Thyroid gland (tissue), 4 donors: Measurements from ENCODE around the gene WDR27. TPM values are rescaled to one million over a fixed set of nuclear protein-coding genes. Genes with fewer than 3 reads are reported as not detected.
"Not testable (repeated sequence)": the region's sequence is repeated elsewhere in the genome, so short reads cannot be mapped to it uniquely, and the experiment has no call there.

Source experiments
- DNase-seq, 2 donors: peaks; one replicate each; pipeline ENCODE4 v3.0.0-alpha.2; 2019
- H3K27ac ChIP-seq, 3 donors: fragments of 200-600 bp; sonication (generic); 1 replicate in 2 of 3; 2 replicates in 1 of 3; pipeline ENCODE4 v1.5.1; 2016 to 2019; ENCODE audit warnings: mild to moderate bottlenecking in 1 of 3, moderate library complexity in 1 of 3
- H3K27me3 ChIP-seq: fragments of 200-600 bp; sonication (generic); one replicate; pipeline ENCODE4 v1.5.1; 2019
- H3K36me3 ChIP-seq, 2 donors: fragments of 200-600 bp; sonication (generic); one replicate each; pipeline ENCODE4 v1.5.1; 2016 to 2019
- H3K4me1 ChIP-seq, 2 donors: fragments of 200-600 bp; sonication (generic); one replicate each; pipeline ENCODE4 v1.5.1; 2017 to 2019
- H3K4me3 ChIP-seq, 3 donors: fragments of 200-600 bp; sonication (generic); replicated peaks in 1 of 3; 1 replicate in 2 of 3; 2 replicates in 1 of 3; pipeline ENCODE4 v1.5.1; 2016; ENCODE audit warnings: mild to moderate bottlenecking in 1 of 3
- H3K9me3 ChIP-seq: fragments of 200-600 bp; sonication (generic); one replicate; pipeline ENCODE4 v1.5.1; 2017
- CTCF ChIP-seq, 6 experiments: fragments of 200-600 bp in 3 of 6; fragments of 450-650 bp in 3 of 6; sonication (generic) in 3 of 6; IDR thresholded peaks; one replicate each; pipeline ENCODE4 v1.5.1; 2016 to 2019; ENCODE audit warnings: antibody characterized with exemption in 6 of 6, mild to moderate bottlenecking in 2 of 6, inconsistent platforms in 1 of 6, moderate library complexity in 1 of 6
- POLR2A ChIP-seq, 2 donors: fragments of 450-650 bp; IDR thresholded peaks; one replicate each; pipeline ENCODE4 v1.6.1; 2017; ENCODE audit warnings: antibody characterized with exemption in 2 of 2, mild to moderate bottlenecking in 2 of 2, moderate library complexity in 1 of 2
- WGBS, 2 donors: methylation state at CpG; one replicate each; pipeline ENCODE4 v1.1.5; 2017; 5-methylcytosine and 5-hydroxymethylcytosine counted together
- intact Hi-C: fragments of 100-400 bp; cut with DNase I; formaldehyde crosslinking; loops from one replicate; pipeline ENCODE4 v1.15.1; 2023
- total RNA-seq, 4 donors: library from RNA; depleted of rRNA; stranded (reverse); fragments of >200 nt; gene quantifications; one replicate each; pipeline ENCODE4 v1.2.3, GENCODE V29; 2016

The WDR27 gene
- total RNA-seq, 4 donors from 2014 or later: 48.9 to 74.6 (median 51.8) TPM

- Histone ChIP-seq H3K36me3 (no peaks in the 10 kb centered on the region), H3K4me1 (no peaks in the 10 kb centered on the region), H3K27me3 (no peaks in the 10 kb centered on the region), H3K27ac (peak overlapping the region in 1 of 3 donors; percentile 14), H3K9me3 (no peaks in the 10 kb centered on the region), H3K4me3 (no peak overlapping the region)
- WGBS, 2 donors: 75 to 84% methylated on average over 3 of the region's 3 CpGs
- intact Hi-C loops: no loop called here
- DNase-seq: no peak
- TF ChIP-seq CTCF (IDR thresholded peaks at IDR 0.05): no peak
Observed at GRCh38 chr6:169472786-169473416, 228.9 kb downstream of the WDR27 start.

GRCh38 chr6:169470790-169471189 is 231.0 kb downstream of the WDR27 start:
- WGBS, 2 donors: 100% methylated on average over 2 of the region's 2 CpGs
- TF ChIP-seq POLR2A (IDR thresholded peaks at IDR 0.05) (no peak), CTCF (IDR thresholded peaks at IDR 0.05) (no peak)
- H3K27ac ChIP-seq: no peak overlapping the region
- intact Hi-C loops: no loop called here
- DNase-seq: no peak
- no peaks in the 10 kb centered on the region for H3K27me3 ChIP-seq
- H3K9me3 ChIP-seq: no peaks in the 10 kb centered on the region
- no peaks in the 10 kb centered on the region for H3K4me1 ChIP-seq
- H3K36me3 ChIP-seq: no peaks in the 10 kb centered on the region
- no peak overlapping the region for H3K4me3 ChIP-seq

GRCh38 chr6:169469028-169469427 is 232.8 kb downstream of the WDR27 start:
- 93 to 98% methylated on average over 1 of the region's 1 CpG for WGBS, 2 donors
- H3K4me1 ChIP-seq: no peaks in the 10 kb centered on the region
- TF ChIP-seq CTCF (IDR thresholded peaks at IDR 0.05): no peak
- TF ChIP-seq POLR2A (IDR thresholded peaks at IDR 0.05): no peak
- no peak overlapping the region for H3K27ac ChIP-seq
- no peaks in the 10 kb centered on the region for H3K27me3 ChIP-seq
- H3K36me3 ChIP-seq: no peaks in the 10 kb centered on the region
- no peak for DNase-seq
- no peaks in the 10 kb centered on the region for H3K9me3 ChIP-seq
- H3K4me3 ChIP-seq: no peak overlapping the region
- intact Hi-C loops: no loop called here

GRCh38 chr6:169467755-169468154 is 234.1 kb downstream of the WDR27 start:
- H3K4me1 ChIP-seq, H3K27me3 ChIP-seq, H3K4me3 ChIP-seq, H3K9me3 ChIP-seq, DNase-seq, H3K27ac ChIP-seq, intact Hi-C loops, H3K36me3 ChIP-seq: not testable (repeated sequence)
- WGBS, 2 donors: 88 to 89% methylated on average over 4 of the region's 4 CpGs

- 86 to 91% methylated on average over 2 of the region's 2 CpGs for WGBS, 2 donors
- H3K27me3 ChIP-seq, H3K36me3 ChIP-seq, H3K27ac ChIP-seq, DNase-seq, H3K4me1 ChIP-seq, intact Hi-C loops, H3K4me3 ChIP-seq, H3K9me3 ChIP-seq: not testable (repeated sequence)
Observed at GRCh38 chr6:169466256-169466655, 235.6 kb downstream of the WDR27 start.

- intact Hi-C loops: no loop called here
- TF ChIP-seq POLR2A (IDR thresholded peaks at IDR 0.05) (no peak), CTCF (IDR thresholded peaks at IDR 0.05) (no peak)
- H3K4me1 ChIP-seq: no peaks in the 10 kb centered on the region
- no peaks in the 10 kb centered on the region for H3K36me3 ChIP-seq
- WGBS, 2 donors: 91 to 97% methylated on average over 5 of the region's 5 CpGs
- no peak for DNase-seq
- H3K27me3 ChIP-seq: no peaks in the 10 kb centered on the region
- no peak overlapping the region for H3K27ac ChIP-seq
- no peak overlapping the region for H3K4me3 ChIP-seq
- no peaks in the 10 kb centered on the region for H3K9me3 ChIP-seq
Observed at GRCh38 chr6:169457762-169458161, 244.1 kb downstream of the WDR27 start.
